ENCODE results near the gene TRIM63.

TRIM63 gene

GRCh38 chr1:26084844-26085243 is 17.4 kb upstream of the TRIM63 start:
- no peak for DNase-seq (ENCODE audit: low read depth, low spot score)

DNA sequence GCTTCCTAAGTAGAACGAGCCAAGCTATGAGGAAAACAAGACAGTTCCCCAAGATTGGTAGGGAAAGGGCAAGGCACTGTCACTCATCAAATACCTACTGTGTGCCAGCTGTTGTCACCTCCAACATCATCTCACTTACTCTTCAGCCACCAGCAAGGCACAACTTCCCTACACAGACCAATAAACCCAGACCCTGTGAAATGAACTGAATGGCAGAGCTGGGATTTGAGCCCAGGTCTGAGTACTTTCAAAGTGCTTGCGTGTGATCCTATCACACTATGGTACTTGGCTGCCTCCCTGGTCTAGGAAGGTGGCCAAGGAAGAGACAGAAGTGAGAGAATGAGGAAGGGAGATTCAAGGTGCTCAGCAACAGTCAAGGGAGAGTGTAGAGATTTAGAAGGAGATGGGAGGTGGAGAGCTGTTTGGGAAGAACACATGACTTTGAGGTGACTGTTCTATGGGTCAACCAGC is 16.7 kb upstream of the TRIM63 start:
- no peak for DNase-seq (ENCODE audit: low read depth, low spot score)

GRCh38 chr1:26083208-26083607 is 15.8 kb upstream of the TRIM63 start:
- DNase-seq (ENCODE audit: low read depth, low spot score): no peak

DNA sequence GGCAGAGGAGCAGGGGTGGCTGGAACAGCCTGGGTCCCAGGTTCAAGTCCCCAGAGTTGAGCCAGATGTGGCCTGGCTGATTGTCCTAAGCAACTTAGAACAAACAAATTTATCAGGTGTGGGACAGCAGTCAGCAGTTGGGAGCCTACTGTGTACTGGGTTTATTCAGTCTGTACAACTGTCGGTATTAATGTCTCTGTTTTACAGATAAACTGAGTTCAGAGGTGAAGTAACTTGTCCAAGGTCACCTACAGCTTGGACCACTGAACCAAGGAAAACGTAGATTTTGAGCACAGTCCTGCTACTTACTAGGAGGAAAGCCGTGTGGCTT is 14.6 kb upstream of the TRIM63 start:
- no peak for DNase-seq (ENCODE audit: low read depth, low spot score)

DNA sequence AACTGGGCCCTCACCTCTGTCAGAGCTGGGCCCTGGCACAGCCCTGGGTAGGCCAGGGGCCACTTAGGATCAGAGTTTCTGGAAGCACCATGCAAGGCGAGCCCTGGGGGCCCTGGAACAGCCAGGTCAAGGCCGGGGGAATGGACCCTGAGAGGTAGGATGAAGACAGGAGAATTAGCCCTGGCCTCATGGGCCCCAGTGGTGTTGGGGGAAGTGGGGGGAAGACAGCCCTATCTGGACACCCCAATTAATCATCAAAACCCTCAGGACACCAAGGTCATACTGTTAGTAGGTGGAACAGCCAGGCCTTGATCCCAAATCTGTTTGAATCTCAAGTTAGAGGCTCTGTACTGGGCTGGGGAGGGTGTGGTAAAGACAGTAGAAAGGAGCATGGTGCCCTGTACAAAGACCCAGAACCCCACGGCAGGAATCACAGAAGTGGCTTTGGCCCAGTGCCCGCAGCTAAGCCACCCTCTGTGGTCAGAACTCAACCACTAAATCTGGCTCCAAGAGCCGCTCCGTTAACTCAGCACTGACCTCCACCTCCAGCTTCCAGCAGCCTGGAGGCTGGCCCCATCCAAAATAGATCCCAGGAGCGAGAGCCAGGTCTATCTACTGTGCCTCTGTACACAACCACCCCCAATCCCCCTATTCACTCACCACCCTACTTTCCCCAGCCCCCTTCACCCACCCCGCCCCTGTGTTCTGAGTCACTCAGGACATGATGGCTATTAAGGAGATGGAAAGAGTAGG is 14.0 kb upstream of the TRIM63 start:
- no peak for DNase-seq (ENCODE audit: low read depth, low spot score)

GRCh38 chr1:26079960-26080814 is 12.8 kb upstream of the TRIM63 start:
- no peak for DNase-seq (ENCODE audit: low read depth, low spot score)

GRCh38 chr1:26079178-26079563 is 11.7 kb upstream of the TRIM63 start:
- no peak for DNase-seq (ENCODE audit: low read depth, low spot score)

DNA sequence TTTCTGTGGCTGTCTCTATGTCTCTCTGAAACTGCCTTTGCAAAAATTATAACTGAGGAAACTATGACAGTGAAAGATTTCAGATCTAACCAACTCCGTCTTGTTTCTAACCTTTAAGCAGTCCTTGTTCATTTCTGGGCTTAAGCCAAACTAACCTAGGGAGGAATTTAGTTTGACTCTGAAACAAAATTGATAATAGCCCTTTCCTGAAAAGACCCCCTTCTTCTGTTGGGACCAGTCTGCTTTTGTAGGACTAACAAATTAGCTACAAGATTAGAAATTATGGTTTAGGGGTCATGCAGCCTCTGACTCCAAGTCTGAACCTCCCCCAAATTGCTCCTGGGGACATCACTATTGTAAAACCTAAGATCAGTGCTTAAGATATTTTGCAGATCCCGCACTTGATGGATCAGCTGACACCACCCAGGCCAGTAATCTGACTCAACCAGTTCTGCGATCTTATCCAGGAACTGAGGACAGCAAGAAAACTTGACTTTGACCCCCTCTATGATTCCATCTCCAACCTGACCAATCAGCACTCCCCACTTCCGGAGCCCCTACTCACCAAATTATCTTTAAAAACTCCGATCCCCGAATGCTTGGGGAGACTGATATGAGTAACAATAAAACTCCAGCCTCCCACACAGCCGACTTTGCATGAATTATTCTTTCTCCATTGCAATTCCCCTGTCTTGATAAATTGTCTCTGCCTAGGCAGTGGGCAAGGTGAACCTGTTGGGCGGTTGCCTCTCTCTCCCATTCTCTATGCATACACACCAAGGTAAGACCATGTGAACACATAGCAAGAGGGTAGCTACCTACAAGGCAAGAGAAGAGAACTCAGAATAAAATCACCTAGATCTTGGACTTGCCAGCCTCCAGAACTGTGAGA is 11.1 kb upstream of the TRIM63 start:
- no peak for DNase-seq (ENCODE audit: low read depth, low spot score)

- no peak for DNase-seq (ENCODE audit: low read depth, low spot score)
Observed at GRCh38 chr1:26077524-26077923, 10.1 kb upstream of the TRIM63 start.

DNA sequence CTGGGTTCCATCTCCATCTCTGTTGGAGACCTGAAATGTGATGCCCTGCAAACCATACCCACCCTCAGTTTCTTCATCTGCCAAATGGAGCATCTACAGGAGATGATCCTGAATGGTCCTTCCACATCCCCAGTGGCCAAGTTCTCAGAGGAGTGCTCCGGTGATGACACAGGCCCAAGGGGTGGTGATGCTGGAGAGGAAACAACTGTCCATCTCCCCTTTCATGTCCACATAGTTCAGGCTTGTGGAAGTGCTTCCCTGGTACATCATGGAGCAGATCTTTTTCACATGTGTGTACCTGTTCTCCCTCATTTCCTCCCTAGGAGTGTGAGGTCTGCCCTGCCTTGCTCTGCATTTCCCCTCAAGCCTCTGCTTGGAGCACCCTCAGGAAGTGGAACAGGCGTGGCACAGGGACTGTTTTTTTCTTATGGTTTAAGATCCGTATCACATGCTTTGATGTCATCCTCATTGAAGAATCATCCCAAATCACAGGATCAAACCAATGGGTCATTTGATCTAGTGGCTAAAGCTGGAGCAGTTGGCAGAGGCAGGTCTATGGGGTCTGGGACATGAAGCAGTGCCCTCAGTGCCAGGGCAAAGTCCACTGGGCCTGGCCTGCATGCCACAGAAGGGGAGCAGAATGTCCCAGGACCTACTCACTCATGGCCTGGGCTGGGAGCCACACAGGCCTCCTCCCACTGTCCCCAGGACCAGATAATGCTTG is 8.2 kb upstream of the TRIM63 start:
- DNase-seq (ENCODE audit: low read depth, low spot score): no peak

- DNase-seq (ENCODE audit: low read depth, low spot score): no peak
Observed at GRCh38 chr1:26072305-26072704, 4.9 kb upstream of the TRIM63 start.

DNA sequence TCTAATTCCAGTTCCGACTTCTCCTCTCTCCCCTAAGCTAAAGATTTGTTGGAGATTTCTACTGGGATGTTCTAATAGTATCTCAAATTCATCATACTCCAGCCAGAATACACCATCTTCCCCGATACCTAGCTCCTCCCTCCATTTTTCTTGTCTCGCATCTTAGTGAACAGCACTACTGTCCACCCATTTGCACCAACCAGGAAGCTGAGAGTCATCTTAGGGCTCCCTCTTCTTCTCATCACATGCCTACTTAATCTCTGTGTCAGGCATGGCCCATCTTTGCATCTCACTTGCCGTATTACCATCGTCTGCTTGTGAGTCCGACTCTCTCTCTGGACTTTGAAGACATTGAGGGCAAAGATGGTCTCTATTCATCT is 3.5 kb upstream of the TRIM63 start:
- DNase-seq (ENCODE audit: low read depth, low spot score): no peak

GRCh38 chr1:26070296-26070962 is 3.0 kb upstream of the TRIM63 start:
- no peak for DNase-seq (ENCODE audit: low read depth, low spot score)

GRCh38 chr1:26069941-26070295 is 2.5 kb upstream of the TRIM63 start:
- DNase-seq (ENCODE audit: low read depth, low spot score): no peak

- DNase-seq (ENCODE audit: low read depth, low spot score): no peak
Observed at GRCh38 chr1:26066857-26067256, 573 bp downstream of the TRIM63 start.

GRCh38 chr1:26066160-26066559 is 1.3 kb downstream of the TRIM63 start:
- DNase-seq (ENCODE audit: low read depth, low spot score): no peak

DNA sequence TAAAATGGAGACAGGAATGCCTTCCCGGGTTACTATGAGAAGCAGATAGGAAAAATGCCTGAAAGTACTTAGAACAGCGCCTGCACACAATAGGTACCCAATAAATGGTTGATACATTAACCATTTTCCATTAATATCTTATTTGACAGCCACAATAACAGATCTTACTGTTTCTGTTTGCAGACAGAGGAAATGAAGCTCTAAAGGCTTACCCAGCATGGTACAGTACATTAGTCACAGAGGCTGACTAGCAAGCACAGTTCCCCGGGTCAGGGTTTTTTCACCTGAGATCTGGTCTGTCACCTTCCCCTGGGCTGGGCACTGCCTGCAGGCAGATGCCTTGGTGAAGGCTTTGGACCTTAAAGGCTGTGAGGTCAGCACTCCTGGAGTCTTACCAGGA is 2.9 kb downstream of the TRIM63 start:
- DNase-seq (ENCODE audit: low read depth, low spot score): no peak

GRCh38 chr1:26060832-26061574 is 6.4 kb downstream of the TRIM63 start:
- DNase-seq (ENCODE audit: low read depth, low spot score): no peak

GRCh38 chr1:26059906-26060305 is 7.5 kb downstream of the TRIM63 start:
- no peak for DNase-seq (ENCODE audit: low read depth, low spot score)

DNA sequence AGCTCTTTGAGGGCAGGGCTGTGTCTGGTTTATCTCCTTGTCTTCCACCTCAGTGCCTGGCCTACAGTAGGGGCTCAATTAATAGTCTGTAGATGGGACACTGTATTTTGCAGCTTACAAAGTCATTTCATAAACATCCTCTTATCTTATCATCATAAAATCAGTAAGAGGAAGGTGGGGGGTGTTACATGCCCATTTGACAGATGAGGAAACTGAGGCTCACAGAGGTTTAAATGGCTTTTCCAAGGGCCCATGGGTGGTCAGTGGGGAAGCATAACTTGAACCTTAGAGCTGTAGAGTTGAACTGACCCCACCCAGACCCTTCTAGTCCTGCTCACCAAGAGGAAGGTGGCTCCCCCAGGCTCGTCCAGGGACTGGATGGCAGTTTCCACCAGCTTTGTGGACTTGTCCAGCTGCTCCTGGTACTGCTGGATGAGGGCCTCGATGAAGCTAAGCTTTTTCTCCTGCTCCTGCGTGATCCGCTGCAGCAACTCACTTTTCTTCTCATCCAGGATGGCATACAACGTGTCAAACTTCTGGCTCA is 9.3 kb downstream of the TRIM63 start:
- DNase-seq (ENCODE audit: low read depth, low spot score): no peak
